GM18858 (cell line): ENCODE measurements around the gene RTF1.
A peak's percentile ranks its signal among the peaks of the same experiment; 100 is the strongest.
"Not testable (repeated sequence)": the region's sequence is repeated elsewhere in the genome, so short reads cannot be mapped to it uniquely, and the experiment has no call there.

Experiments used
- ATAC-seq: cut with Tn5 transposase; IDR thresholded peaks from one replicate; pipeline ENCODE4 v1.9.1; 2021; ENCODE audit not compliant: unreplicated experiment

RTF1 gene

GRCh38 chr15:41416742-41417417 is at the start of gene RTF1:
RTF1 (plus strand) TSS chr15:41417095; CDS start chr15:41417116, 21 bp downstream.
- peak; percentile 60 for ATAC-seq

DNA sequence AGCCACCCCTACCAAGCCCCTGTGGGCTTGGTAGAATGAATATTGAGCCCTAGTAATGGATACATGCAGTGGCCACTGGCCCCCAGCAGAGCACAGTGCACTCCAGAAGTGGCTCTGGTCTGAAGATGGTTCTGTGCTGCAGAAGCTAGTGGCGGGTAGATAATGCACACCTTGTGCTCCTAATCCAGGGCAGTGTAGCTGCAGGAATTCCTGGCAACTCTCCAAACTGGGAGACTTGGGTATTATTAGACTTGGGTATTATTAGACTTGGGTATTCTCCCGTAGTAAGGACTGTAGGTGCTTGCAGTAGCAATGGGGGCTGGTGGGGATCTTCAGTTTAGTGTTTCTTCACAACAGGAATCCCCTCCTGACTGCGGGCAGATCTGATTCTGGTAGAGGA is 49.5 kb upstream of the RTF1 start:
- ATAC-seq = no peak

DNA sequence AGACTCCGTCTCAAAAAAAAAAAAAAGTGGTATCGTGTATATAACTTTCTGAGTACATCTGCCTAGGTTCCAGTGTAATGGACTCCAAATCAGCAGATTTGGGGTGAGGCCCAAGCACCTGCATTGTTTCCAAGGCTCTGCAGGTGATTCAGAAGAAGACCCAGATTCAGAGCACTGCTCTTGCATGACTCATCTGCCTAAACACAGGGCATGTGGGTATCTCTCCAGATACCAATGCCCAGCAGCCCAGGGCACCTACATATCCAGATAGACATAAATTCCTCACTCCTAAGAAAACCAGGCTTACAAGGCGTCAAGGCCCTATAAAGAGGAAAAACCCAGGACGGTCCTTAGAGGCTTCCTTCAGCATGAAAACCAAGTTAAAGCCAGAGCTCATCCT is 38.9 kb upstream of the RTF1 start:
- no peak for ATAC-seq

- ATAC-seq = not testable (repeated sequence)
These were observed 32.7 kb upstream of the RTF1 start for GRCh38 chr15:41383974-41384749.

DNA sequence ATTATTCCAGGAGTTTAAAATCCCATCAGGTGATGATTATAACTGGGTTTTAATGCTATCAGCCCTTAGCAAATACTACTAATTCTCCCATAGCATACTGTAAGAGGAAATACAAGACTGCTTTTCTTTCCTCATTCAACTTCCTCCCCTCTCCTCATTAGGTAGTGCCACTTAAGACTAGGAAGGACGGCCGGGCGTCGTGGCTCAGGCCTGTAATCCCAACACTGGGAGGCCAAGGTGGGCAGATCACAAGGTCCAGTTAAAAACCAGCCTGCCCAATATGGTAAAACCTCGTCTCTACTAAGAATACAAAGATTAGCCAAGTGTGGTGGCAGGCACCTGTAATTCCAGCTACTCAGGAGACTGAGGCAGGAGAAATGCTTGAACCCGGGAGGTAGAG is 29.2 kb upstream of the RTF1 start:
- no peak for ATAC-seq

DNA sequence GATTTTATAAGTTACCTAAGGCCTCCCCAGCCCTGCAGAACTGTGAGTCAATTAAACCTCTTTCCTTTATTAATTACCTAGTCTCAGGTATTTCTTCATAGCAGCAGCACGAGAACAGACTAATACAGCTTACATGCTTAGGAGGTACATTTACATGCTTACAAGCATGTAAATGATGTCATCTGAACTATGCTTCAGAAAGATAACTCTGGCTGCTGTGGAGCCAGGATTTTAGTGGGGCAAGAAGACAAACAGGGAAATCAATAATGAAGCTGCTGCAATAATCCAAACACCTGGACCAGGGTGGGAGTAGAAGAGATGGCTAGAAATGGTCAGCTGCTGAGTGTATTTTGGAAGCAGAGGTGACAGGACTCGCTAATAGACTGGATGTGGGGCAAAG is 24.2 kb upstream of the RTF1 start:
- ATAC-seq = no peak

- no peak for ATAC-seq
These were observed 22.0 kb upstream of the RTF1 start for GRCh38 chr15:41394924-41395323.

DNA sequence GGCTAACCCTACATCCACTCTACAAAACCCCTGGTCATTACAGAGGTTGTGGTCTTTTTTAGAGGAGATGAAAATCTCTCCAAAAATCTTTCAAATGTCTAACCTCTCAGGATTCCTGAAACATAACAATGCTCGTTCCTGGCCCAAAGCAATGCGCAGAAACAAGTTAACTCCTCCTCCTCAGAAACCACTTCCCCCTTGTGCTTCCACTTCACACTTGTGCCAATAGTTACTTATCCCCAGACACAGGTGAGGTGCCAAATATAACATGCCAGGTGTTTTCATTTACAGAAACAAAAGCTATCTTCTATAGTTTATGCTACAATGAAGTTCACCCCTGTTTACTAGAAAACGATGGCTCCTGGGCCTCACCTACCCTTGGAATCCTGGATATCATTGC is 20.8 kb upstream of the RTF1 start:
- no peak for ATAC-seq

DNA sequence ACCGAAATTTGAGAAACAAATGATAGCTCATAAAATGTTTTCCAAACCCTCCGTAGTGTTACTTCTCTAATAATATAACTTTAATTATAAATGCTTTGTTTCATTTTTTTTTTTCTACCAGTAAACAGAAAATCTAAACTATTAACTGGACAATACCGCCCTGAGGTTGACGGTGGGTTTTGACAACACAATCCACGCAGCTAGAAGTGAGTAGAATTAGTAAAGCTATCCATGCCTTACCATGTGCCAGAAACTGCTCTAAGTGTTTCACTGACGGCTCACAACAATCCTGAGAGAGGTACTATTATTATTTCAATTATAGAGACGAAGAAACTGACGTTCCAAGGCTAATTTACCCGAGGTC is 15.0 kb upstream of the RTF1 start:
- ATAC-seq = no peak

GRCh38 chr15:41407341-41407740 is 9.6 kb upstream of the RTF1 start:
- ATAC-seq = no peak

- no peak for ATAC-seq
These were observed 8.7 kb upstream of the RTF1 start for GRCh38 chr15:41408234-41408641.

- ATAC-seq = no peak
These were observed 5.9 kb upstream of the RTF1 start for GRCh38 chr15:41411031-41411430.

DNA sequence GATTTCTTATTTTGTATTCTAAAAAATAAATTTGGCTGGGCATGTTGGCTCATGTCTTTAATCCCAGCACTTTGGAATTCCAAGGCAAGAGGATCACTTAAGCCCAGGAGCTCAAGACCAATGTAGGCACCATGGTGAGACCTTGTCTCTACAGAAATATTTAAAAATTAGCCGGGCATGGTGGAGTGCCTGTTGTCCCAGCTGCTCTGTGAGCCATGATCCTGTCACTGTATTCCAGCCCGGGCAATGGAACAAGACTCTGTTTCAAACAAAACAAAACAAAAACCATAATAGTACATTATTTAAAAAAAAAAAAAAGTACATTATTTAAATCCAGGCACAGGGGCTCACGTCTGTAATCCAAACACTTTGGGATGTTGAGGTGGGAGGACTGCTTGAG is 5.5 kb upstream of the RTF1 start:
- no peak for ATAC-seq

DNA sequence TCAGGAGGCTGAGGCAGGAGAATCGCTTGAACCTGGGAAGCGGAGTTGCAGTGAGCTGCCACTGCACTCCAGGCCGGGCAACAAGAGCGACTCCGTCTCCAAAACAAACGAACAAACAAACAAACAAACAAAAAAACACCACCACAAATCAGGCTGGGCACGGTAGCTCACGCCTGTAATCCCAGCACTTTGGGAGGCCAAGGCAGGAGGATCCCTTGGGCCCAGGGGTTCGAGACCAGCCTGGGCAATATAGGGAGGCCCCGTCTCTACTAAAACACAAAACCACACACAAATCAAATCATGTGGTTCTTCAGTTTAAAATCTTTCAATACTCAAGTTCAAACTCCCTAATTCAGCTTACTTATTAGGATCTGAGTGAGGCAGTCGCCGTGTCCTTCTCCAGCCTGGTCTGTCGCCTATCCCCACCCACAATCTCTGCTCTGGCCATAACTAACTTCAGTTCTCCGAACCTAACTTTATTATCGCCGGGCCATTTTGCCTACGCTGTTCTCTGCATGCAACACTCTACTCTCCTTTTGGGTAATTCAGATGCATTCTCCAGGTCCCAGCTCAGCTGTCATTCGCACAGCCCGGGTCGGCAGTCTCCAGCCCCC is 660 bp upstream of the RTF1 start:
- ATAC-seq = no peak

- ATAC-seq = peak; percentile 24
These were observed 712 bp downstream of the RTF1 start for GRCh38 chr15:41417418-41418195.

GRCh38 chr15:41423979-41424659 is 7.2 kb downstream of the RTF1 start:
- peak; percentile 85 for ATAC-seq

DNA sequence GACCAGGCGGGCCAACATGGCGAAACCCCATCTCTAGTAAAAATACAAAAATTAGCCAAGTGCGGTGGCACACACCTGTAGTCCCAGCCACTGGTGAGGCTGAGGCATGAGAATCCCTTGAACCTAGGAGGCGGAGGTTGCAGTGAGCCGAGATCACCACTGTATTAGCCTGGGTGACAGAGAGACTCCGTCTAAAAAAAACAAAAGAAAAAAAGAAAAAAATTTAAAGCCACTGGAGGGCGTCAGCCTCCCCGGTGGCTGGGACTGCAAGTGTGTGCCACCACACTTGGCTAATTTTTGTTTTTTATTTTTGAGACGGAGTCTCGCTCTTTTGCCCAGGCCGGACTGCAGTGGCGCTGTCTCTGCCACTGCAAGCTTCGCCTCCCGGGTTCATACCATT is 7.9 kb downstream of the RTF1 start:
- no peak for ATAC-seq

GRCh38 chr15:41425907-41426306 is 9.0 kb downstream of the RTF1 start:
- ATAC-seq = not testable (repeated sequence)

- ATAC-seq = peak; percentile 77
These were observed 12.4 kb downstream of the RTF1 start for GRCh38 chr15:41429003-41429890.
